ENCODE measurements around the gene CFAP20DC. TPM values are rescaled to one million over a fixed set of nuclear protein-coding genes. Genes with fewer than 3 reads are reported as not detected.
A peak's percentile ranks its signal among the peaks of the same experiment; 100 is the strongest.
"Not testable (repeated sequence)": the region's sequence is repeated elsewhere in the genome, so short reads cannot be mapped to it uniquely, and the experiment has no call there.

CFAP20DC gene
- total RNA-seq, 5 donors from 2014 or later (not counting 1 experiment from before 2014, with no cell fraction given): 0.26 to 0.51 (median 0.28) TPM; not detected in 2

DNA sequence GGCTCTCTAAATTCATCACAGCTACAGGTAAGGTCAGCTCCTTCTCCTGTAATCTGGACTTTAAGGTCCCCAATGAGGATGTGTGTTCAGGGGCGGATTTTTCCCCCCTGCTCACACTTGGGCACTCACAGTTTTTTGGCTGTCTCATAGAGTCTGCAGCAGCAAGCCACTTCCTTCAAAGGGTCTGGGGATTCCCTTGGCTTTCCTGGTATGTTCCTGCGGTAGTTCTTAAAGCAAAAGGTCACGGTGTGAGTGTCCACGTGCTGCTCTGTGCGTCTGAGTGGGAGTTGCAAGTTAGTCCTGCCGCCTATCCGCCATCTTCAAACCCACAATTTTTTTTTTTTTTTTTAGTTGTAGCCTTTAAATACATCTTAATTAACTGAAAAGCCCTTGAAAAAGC lies 15.4 kb upstream of the CFAP20DC start:
- ATAC-seq (replicated peaks in 1 of 4) (no peak), DNase-seq (no peak)
- no peak overlapping the region for H3K4me3 Mint-ChIP-seq
- WGBS (ENCODE audit: insufficient coverage): 100% methylated on average over 1 of the region's 7 CpGs
- POLR2A ChIA-PET: no interaction called here
- Histone ChIP-seq H3K4me1 (ENCODE audit: control insufficient read depth in 1 of 2, extremely low read depth in 1 of 2, insufficient read depth in 2 of 2, low read length in 2 of 2) (peaks cover 0 to 4% of the 10 kb centered on the region in 2 experiments), H3K27ac (ENCODE audit: low read length) (no peak overlapping the region), H3K4me3 (ENCODE audit: control insufficient read depth in 1 of 2, extremely low read depth in 1 of 2, low read length in 1 of 2) (no peak overlapping the region), H3K27me3 (replicated peaks in 1 of 2; ENCODE audit: control insufficient read depth in 2 of 2, extremely low read depth in 1 of 2, insufficient read depth in 2 of 2, low read length in 1 of 2) (peaks cover 0 to 14% of the 10 kb centered on the region in 2 experiments), H3K9me3 (no peaks in the 10 kb centered on the region), H3K36me3 (ENCODE audit: control insufficient read depth in 2 of 2, extremely low read depth in 1 of 2, insufficient read depth in 1 of 2, low read length in 1 of 2) (no peaks in the 10 kb centered on the region)
- H3K9me3 Mint-ChIP-seq: peaks cover 0 to 4% (median 3%) of the 10 kb centered on the region in 3 donors
- H3K4me1 Mint-ChIP-seq: no peaks in the 10 kb centered on the region
- H3K36me3 Mint-ChIP-seq: no peaks in the 10 kb centered on the region
- peaks cover 23 to 45% of the 10 kb centered on the region in 2 donors for H3K27me3 Mint-ChIP-seq
- CTCF ChIA-PET: interaction anchor here in 1 of 2 donors (0.6 kb wide), 1 partner anchor 10 kb away, joined by 4 read pairs; no protein-coding TSS in a partner anchor
- no peak overlapping the region for H3K27ac Mint-ChIP-seq

DNA sequence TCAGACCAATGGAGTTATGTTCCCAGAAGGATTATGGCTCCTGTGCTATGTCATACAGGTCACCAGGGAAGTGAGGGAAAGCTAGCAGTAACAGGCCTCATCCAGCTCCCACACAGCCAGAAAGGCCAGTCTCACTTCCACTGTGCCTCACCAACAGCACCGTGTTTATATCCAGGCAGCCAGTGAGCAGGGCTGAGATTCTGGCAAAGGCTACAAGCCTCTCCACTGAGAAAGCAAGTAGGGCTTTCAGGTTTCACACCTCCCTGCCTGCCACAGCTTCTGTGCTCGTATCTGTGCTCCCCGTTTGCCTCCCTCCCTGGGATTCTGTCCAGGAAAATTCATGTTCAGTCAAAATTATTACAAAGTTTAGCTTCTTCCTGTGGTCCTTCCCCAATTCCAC lies 14.9 kb upstream of the CFAP20DC start:
- H3K9me3 Mint-ChIP-seq: peaks cover 0 to 4% (median 3%) of the 10 kb centered on the region in 3 donors
- WGBS (ENCODE audit: insufficient coverage): 100% methylated on average over 2 of the region's 3 CpGs
- peaks cover 0 to 14% of the 10 kb centered on the region in 2 experiments for H3K27me3 ChIP-seq (replicated peaks in 1 of 2; ENCODE audit: control insufficient read depth in 2 of 2, extremely low read depth in 1 of 2, insufficient read depth in 2 of 2, low read length in 1 of 2)
- H3K27ac ChIP-seq (ENCODE audit: low read length): no peak overlapping the region
- H3K36me3 Mint-ChIP-seq: no peaks in the 10 kb centered on the region
- DNase-seq: no peak
- no peaks in the 10 kb centered on the region for H3K36me3 ChIP-seq (ENCODE audit: control insufficient read depth in 2 of 2, extremely low read depth in 1 of 2, insufficient read depth in 1 of 2, low read length in 1 of 2)
- H3K4me3 Mint-ChIP-seq: no peak overlapping the region
- H3K9me3 ChIP-seq: no peaks in the 10 kb centered on the region
- H3K4me3 ChIP-seq (ENCODE audit: control insufficient read depth in 1 of 2, extremely low read depth in 1 of 2, low read length in 1 of 2): no peak overlapping the region
- no peaks in the 10 kb centered on the region for H3K4me1 Mint-ChIP-seq
- ChIA-PET CTCF (interaction anchor here in 1 of 2 donors (0.6 kb wide), 1 partner anchor 9 kb away, joined by 4 read pairs; no protein-coding TSS in a partner anchor), POLR2A (no interaction called here)
- H3K27ac Mint-ChIP-seq: no peak overlapping the region
- peaks cover 23 to 47% of the 10 kb centered on the region in 2 donors for H3K27me3 Mint-ChIP-seq
- H3K4me1 ChIP-seq (ENCODE audit: control insufficient read depth in 1 of 2, extremely low read depth in 1 of 2, insufficient read depth in 2 of 2, low read length in 2 of 2): peaks cover 0 to under 1% of the 10 kb centered on the region in 2 experiments
- ATAC-seq (replicated peaks in 1 of 4): no peak

DNA sequence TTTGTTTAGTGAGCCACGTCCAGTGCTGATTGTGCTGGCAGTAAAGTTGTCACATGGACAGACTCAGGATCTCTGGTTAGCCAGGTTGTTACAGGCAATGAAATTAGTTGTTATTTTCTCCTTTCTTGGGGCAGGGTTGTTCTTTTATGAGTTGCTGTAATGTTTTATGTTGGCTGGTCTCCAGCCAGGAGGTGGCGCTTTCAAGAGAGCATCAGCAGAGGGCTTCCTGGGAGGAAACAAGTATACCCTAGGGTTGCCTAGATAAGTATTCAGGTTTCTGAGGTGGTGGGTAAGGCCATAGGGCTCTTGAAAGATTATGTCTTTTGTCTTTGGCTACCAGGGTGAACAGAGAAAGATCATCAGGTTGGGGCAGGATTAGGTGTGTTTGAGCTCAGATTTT lies 14.5 kb upstream of the CFAP20DC start:
- ATAC-seq (replicated peaks in 1 of 4): no peak
- Mint-ChIP-seq H3K4me3 (no peak overlapping the region), H3K27me3 (peaks cover 20 to 46% of the 10 kb centered on the region in 2 donors), H3K27ac (no peak overlapping the region), H3K4me1 (no peaks in the 10 kb centered on the region), H3K9me3 (peaks cover 0 to 4% (median 3%) of the 10 kb centered on the region in 3 donors), H3K36me3 (no peaks in the 10 kb centered on the region)
- CTCF ChIA-PET: no interaction called here
- H3K27ac ChIP-seq (ENCODE audit: low read length): no peak overlapping the region
- no peaks in the 10 kb centered on the region for H3K36me3 ChIP-seq (ENCODE audit: control insufficient read depth in 2 of 2, extremely low read depth in 1 of 2, insufficient read depth in 1 of 2, low read length in 1 of 2)
- no peaks in the 10 kb centered on the region for H3K9me3 ChIP-seq
- H3K4me3 ChIP-seq (ENCODE audit: control insufficient read depth in 1 of 2, extremely low read depth in 1 of 2, low read length in 1 of 2): no peak overlapping the region
- WGBS (ENCODE audit: insufficient coverage): 94% methylated on average over 2 of the region's 2 CpGs
- DNase-seq: no peak
- no peaks in the 10 kb centered on the region for H3K4me1 ChIP-seq (ENCODE audit: control insufficient read depth in 1 of 2, extremely low read depth in 1 of 2, insufficient read depth in 2 of 2, low read length in 2 of 2)
- POLR2A ChIA-PET: no interaction called here
- peaks cover 0 to 14% of the 10 kb centered on the region in 2 experiments for H3K27me3 ChIP-seq (replicated peaks in 1 of 2; ENCODE audit: control insufficient read depth in 2 of 2, extremely low read depth in 1 of 2, insufficient read depth in 2 of 2, low read length in 1 of 2)

DNA sequence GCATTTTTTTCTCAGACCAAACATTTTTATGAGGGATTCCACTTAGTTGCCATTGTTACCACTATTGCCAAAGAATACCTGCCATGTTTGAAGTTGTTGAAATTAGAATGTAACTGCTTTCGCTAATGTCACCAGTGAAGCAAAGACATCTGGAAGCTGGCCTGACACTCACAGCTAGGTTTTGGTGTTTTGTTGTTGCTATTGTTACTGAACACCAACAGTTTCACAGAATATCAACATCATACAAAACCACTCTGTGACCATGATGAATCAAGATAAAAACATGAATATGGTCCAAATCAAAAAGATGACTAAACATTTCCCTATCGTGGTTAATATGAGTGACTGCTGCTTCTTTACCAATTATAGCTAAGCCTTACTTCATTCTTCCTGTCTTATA lies 6.9 kb upstream of the CFAP20DC start:
- no CpG with 5 or more reads among the region's 2 CpGs for WGBS (ENCODE audit: insufficient coverage)
- Histone ChIP-seq H3K36me3 (ENCODE audit: control insufficient read depth in 2 of 2, extremely low read depth in 1 of 2, insufficient read depth in 1 of 2, low read length in 1 of 2) (no peaks in the 10 kb centered on the region), H3K9me3 (no peaks in the 10 kb centered on the region), H3K27me3 (replicated peaks in 1 of 2; ENCODE audit: control insufficient read depth in 2 of 2, extremely low read depth in 1 of 2, insufficient read depth in 2 of 2, low read length in 1 of 2) (no peaks in the 10 kb centered on the region), H3K4me3 (ENCODE audit: control insufficient read depth in 1 of 2, extremely low read depth in 1 of 2, low read length in 1 of 2) (no peak overlapping the region), H3K4me1 (ENCODE audit: control insufficient read depth in 1 of 2, extremely low read depth in 1 of 2, insufficient read depth in 2 of 2, low read length in 2 of 2) (no peaks in the 10 kb centered on the region), H3K27ac (ENCODE audit: low read length) (no peak overlapping the region)
- DNase-seq: no peak
- no peaks in the 10 kb centered on the region for H3K36me3 Mint-ChIP-seq
- no peak for ATAC-seq (replicated peaks in 1 of 4)
- H3K9me3 Mint-ChIP-seq: no peaks in the 10 kb centered on the region
- POLR2A ChIA-PET: no interaction called here
- CTCF ChIA-PET: interaction anchor here in 1 of 2 donors (0.8 to 1.3 kb wide), 2 partner anchors 61 to 68 kb away, joined by 3 to 8 read pairs; no protein-coding TSS in a partner anchor
- H3K27me3 Mint-ChIP-seq: peaks cover under 1 to 16% of the 10 kb centered on the region in 2 donors
- H3K27ac Mint-ChIP-seq: no peak overlapping the region
- H3K4me3 Mint-ChIP-seq: no peak overlapping the region
- H3K4me1 Mint-ChIP-seq: no peaks in the 10 kb centered on the region

DNA sequence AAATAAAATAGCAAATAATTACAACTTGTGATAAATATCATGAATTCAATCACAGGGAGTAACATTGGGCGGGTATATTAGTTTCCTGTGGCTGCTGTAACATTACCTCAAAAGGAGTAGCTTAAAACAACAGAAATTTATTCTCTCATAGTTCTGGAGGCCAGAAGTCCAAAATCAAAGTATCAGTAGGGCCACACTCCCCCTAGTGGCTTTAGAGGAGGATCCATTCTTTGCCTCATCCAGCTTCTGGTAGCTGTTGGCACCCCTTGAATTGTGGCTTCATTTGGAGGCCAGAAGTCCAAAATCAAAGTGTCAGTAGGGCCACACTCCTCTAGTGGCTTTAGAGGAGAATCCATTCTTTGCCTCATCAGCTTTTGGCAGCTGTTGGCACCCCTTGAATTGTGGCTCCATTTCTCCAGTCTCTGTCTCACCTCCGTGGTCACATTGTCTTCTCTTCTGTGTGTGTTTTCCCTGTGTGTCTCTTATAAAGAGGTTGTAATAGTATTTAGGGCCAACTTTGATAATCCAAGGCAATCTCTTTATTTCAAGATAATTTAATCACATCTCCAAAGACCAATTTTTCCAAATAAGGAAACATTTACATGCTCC lies 3.1 kb upstream of the CFAP20DC start:
- H3K27ac Mint-ChIP-seq: no peak overlapping the region
- H3K27ac ChIP-seq (ENCODE audit: low read length): no peak overlapping the region

DNA sequence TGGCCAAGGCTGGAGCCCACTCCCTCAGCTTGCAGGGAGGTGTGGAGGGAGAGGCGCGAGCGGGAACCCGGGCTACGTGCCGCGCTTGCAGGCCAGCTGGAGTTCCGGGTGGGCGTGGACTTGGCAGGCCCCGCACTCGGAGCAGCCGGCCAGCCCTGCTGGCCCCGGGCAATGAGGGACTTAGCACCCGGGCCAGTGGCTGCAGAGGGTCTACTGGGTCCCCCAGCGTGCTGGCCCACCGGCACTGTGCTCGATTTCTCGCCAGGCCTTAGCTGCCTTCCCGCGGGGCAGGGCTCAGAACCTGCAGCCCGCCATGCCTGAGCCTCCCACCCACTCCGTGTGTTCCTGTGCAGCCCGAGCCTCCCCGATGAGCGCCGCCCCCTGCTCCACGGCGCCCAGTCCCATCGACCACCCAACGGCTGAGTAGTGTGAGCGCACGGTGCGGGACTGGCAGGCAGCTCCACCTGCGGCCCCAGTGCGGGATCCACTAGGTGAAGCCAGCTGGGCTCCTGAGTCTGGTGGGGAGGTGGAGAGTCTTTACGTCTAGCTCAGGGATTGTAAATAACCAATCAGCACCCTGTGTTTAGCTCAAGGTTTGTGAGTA lies 1.1 kb upstream of the CFAP20DC start:
- peak overlapping the region in 1 of 3 donors; percentile 19 for H3K4me3 Mint-ChIP-seq
- H3K4me3 ChIP-seq (ENCODE audit: control insufficient read depth in 1 of 2, extremely low read depth in 1 of 2, low read length in 1 of 2); H3K4me1 Mint-ChIP-seq; H3K27me3 Mint-ChIP-seq; H3K27ac ChIP-seq (ENCODE audit: low read length); POLR2A ChIA-PET; H3K36me3 Mint-ChIP-seq; H3K9me3 ChIP-seq; DNase-seq; CTCF ChIA-PET; ATAC-seq (replicated peaks in 1 of 4); H3K27ac Mint-ChIP-seq; H3K36me3 ChIP-seq (ENCODE audit: control insufficient read depth in 2 of 2, extremely low read depth in 1 of 2, insufficient read depth in 1 of 2, low read length in 1 of 2); H3K9me3 Mint-ChIP-seq; H3K27me3 ChIP-seq (replicated peaks in 1 of 2; ENCODE audit: control insufficient read depth in 2 of 2, extremely low read depth in 1 of 2, insufficient read depth in 2 of 2, low read length in 1 of 2): not testable (repeated sequence)
- 96% methylated on average over 21 of the region's 36 CpGs for WGBS (ENCODE audit: insufficient coverage)
- H3K4me1 ChIP-seq (ENCODE audit: control insufficient read depth in 1 of 2, extremely low read depth in 1 of 2, insufficient read depth in 2 of 2, low read length in 2 of 2): peaks cover 0 to 11% of the 10 kb centered on the region in 2 experiments

More for the DNA sequence above, 3.1 kb upstream of the CFAP20DC start:
- Histone ChIP-seq H3K9me3 (no peaks in the 10 kb centered on the region), H3K27me3 (replicated peaks in 1 of 2; ENCODE audit: control insufficient read depth in 2 of 2, extremely low read depth in 1 of 2, insufficient read depth in 2 of 2, low read length in 1 of 2) (no peaks in the 10 kb centered on the region), H3K4me1 (ENCODE audit: control insufficient read depth in 1 of 2, extremely low read depth in 1 of 2, insufficient read depth in 2 of 2, low read length in 2 of 2) (peaks cover 0 to 11% of the 10 kb centered on the region in 2 experiments), H3K36me3 (ENCODE audit: control insufficient read depth in 2 of 2, extremely low read depth in 1 of 2, insufficient read depth in 1 of 2, low read length in 1 of 2) (no peaks in the 10 kb centered on the region), H3K4me3 (ENCODE audit: control insufficient read depth in 1 of 2, extremely low read depth in 1 of 2, low read length in 1 of 2) (no peak overlapping the region)
- H3K9me3 Mint-ChIP-seq: no peaks in the 10 kb centered on the region
- H3K27me3 Mint-ChIP-seq: no peaks in the 10 kb centered on the region
- WGBS (ENCODE audit: insufficient coverage): no CpG with 5 or more reads among the region's 2 CpGs
- POLR2A ChIA-PET: no interaction called here
- DNase-seq (peak in 1 of 35 experiments; percentile 47), ATAC-seq (replicated peaks in 1 of 4) (no peak)
- H3K36me3 Mint-ChIP-seq: no peaks in the 10 kb centered on the region
- peaks cover 4 to 9% (median 8%) of the 10 kb centered on the region in 3 donors for H3K4me1 Mint-ChIP-seq
- CTCF ChIA-PET: interaction anchor here in 1 of 2 donors (0.7 to 1.3 kb wide), 5 partner anchors 56 to 372 kb away, joined by 3 to 6 read pairs (median 3); no protein-coding TSS in a partner anchor
- H3K4me3 Mint-ChIP-seq: no peak overlapping the region
